Breast epithelium (tissue), 4 donors: ENCODE measurements around the gene MNT. TPM values are rescaled to one million over a fixed set of nuclear protein-coding genes. Genes with fewer than 3 reads are reported as not detected.
"Not testable (repeated sequence)": the region's sequence is repeated elsewhere in the genome, so short reads cannot be mapped to it uniquely, and the experiment has no call there.

ENCODE experiments used
- DNase-seq, 2 donors: peaks; one replicate each; pipeline ENCODE4 v3.0.0-alpha.2; 2019; ENCODE audit warnings: low spot score in 2 of 2
- H3K27ac ChIP-seq, 2 donors: fragments of 200-600 bp; sonication (generic) in 1 of 2; one replicate each; pipeline ENCODE4 v1.5.1; 2016 to 2019; ENCODE audit warnings: mild to moderate bottlenecking in 1 of 2
- H3K27me3 ChIP-seq, 2 donors: fragments of 200-600 bp; sonication (generic) in 1 of 2; one replicate each; pipeline versions ENCODE4 v1.5.1 to v1.6.0; 2017 to 2019; ENCODE audit warnings: control low read depth in 1 of 2, mild to moderate bottlenecking in 1 of 2
- H3K36me3 ChIP-seq: fragments of 200-600 bp; one replicate; pipeline ENCODE4 v1.5.1; 2019
- H3K4me1 ChIP-seq, 2 donors: fragments of 200-600 bp; sonication (generic); one replicate each; pipeline ENCODE4 v1.5.1; 2016 to 2019; ENCODE audit warnings: control low read depth in 1 of 2
- H3K4me3 ChIP-seq, 3 donors: fragments of 200-600 bp; sonication (generic); 1 replicate in 2 of 3; 2 replicates in 1 of 3; pipeline ENCODE4 v1.5.1; 2016 to 2019; ENCODE audit warnings: mild to moderate bottlenecking in 3 of 3, moderate library complexity in 2 of 3
- H3K9me3 ChIP-seq, 2 donors: fragments of 200-600 bp; sonication (generic) in 1 of 2; one replicate each; pipeline ENCODE4 v1.5.1; 2016 to 2019; ENCODE audit warnings: control low read depth in 1 of 2
- POLR2A ChIP-seq: fragments of 450-650 bp; IDR thresholded peaks from one replicate; pipeline ENCODE4 v1.6.1; 2016; ENCODE audit warnings: antibody characterized with exemption, mild to moderate bottlenecking, moderate library complexity
- POLR2AphosphoS5 ChIP-seq, 3 donors: sonication (generic); formaldehyde crosslinking; IDR thresholded peaks; one replicate each; pipeline ENCODE4 v1.6.1; 2017; ENCODE audit warnings: antibody characterized with exemption in 3 of 3
- intact Hi-C: fragments of 100-400 bp; cut with DNase I; formaldehyde crosslinking; loops from one replicate; pipeline ENCODE4 v1.15.1; 2023; ENCODE audit warnings: low total_unique reads
- total RNA-seq, 3 donors: library from RNA; depleted of rRNA; stranded (reverse); fragments of >200 nt; gene quantifications; one replicate each; pipeline ENCODE4 v1.1.0, GENCODE V29; 2016
- TF ChIP-seq, protein P1 (sequence below), 3 donors: fragments of 450-650 bp; IDR thresholded peaks; one replicate each; pipeline ENCODE4 v1.5.1; 2016 to 2017; ENCODE audit warnings: antibody characterized with exemption in 3 of 3, mild to moderate bottlenecking in 3 of 3, moderate library complexity in 3 of 3

The MNT gene
- total RNA-seq, 3 donors from 2014 or later = 7.7 to 10.2 (median 8.8) TPM

DNA sequence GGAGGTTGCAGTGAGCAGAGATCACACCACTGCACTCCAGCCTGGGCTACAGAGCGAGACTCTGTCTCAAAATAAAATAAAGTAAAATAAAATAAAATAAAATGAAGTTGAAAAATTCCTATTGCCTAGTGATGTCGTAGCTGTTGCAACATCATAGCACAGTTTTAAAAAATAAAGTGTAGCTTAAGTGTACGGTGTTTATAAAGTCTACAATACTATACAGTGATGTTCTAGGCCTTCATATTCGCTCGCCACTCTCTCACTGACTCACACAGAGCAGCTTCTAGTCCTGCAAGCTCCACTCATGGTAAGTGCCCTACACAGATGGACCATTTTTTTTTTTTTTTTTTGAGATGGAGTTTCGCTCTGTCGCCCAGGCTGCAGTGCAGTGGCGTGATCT, 43.5 kb upstream of the MNT start:
- no peaks in the 10 kb centered on the region for H3K27me3 ChIP-seq
- H3K4me1 ChIP-seq = no peaks in the 10 kb centered on the region
- H3K27ac ChIP-seq = no peak overlapping the region
- TF ChIP-seq, protein P1, sequence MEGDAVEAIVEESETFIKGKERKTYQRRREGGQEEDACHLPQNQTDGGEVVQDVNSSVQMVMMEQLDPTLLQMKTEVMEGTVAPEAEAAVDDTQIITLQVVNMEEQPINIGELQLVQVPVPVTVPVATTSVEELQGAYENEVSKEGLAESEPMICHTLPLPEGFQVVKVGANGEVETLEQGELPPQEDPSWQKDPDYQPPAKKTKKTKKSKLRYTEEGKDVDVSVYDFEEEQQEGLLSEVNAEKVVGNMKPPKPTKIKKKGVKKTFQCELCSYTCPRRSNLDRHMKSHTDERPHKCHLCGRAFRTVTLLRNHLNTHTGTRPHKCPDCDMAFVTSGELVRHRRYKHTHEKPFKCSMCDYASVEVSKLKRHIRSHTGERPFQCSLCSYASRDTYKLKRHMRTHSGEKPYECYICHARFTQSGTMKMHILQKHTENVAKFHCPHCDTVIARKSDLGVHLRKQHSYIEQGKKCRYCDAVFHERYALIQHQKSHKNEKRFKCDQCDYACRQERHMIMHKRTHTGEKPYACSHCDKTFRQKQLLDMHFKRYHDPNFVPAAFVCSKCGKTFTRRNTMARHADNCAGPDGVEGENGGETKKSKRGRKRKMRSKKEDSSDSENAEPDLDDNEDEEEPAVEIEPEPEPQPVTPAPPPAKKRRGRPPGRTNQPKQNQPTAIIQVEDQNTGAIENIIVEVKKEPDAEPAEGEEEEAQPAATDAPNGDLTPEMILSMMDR (IDR thresholded peaks at IDR 0.05) = no peak
- TF ChIP-seq POLR2A = no peak
- TF ChIP-seq POLR2AphosphoS5 (IDR thresholded peaks at IDR 0.05) = no peak
- peaks cover 0 to 4% of the 10 kb centered on the region in 2 donors for H3K9me3 ChIP-seq
- H3K36me3 ChIP-seq = no peaks in the 10 kb centered on the region
- no peak overlapping the region for H3K4me3 ChIP-seq
- intact Hi-C loops = no loop called here
- no peak for DNase-seq

DNA sequence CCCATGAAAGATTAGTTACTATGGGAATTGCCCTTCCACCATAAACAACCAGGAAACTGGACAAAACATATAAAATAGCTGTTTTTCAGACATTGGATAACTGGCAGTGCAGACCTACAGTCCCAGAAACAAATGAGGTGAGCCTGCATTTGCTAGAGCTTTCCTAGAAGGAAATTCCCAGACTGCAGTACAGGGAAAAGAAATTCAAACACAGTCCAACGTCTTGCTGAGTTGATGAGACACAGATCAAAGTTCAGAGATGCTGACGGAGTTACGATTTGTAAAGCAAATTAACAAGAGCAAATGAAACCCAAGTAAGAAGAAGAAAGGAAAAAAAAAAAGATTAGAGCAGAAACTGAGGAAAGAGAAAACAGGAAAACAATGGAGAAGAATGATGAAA, 41.3 kb upstream of the MNT start:
- Histone ChIP-seq H3K36me3 (no peaks in the 10 kb centered on the region), H3K4me1 (no peaks in the 10 kb centered on the region), H3K9me3 (peaks cover 0 to 4% of the 10 kb centered on the region in 2 donors), H3K27me3 (no peaks in the 10 kb centered on the region), H3K27ac (no peak overlapping the region), H3K4me3 (no peak overlapping the region)
- intact Hi-C loops = no loop called here
- DNase-seq = no peak
- no peak for TF ChIP-seq POLR2AphosphoS5 (IDR thresholded peaks at IDR 0.05)
- TF ChIP-seq POLR2A = no peak
- TF ChIP-seq, protein P1 (IDR thresholded peaks at IDR 0.05) = no peak

DNA sequence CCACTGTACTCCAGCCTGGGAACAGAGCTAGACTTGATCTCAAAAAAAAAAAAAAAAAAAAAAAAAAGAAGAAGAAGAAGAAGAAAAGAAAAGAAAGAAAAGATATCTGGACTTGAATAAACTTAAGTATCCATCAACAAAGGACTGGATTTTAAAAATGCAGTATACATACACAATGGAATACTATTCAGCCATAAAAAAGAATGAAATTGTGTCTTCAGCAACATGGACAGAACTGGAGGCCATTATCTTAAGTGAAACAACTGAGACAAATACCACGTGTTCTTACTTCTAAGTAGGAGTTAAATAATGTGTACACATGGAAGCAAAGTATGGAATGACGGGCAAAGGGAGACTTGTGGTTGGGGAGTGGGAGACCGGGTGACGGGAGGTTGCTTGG, 40.1 kb upstream of the MNT start:
- Histone ChIP-seq H3K4me1 (no peaks in the 10 kb centered on the region), H3K27me3 (no peaks in the 10 kb centered on the region), H3K27ac (no peak overlapping the region), H3K4me3 (no peak overlapping the region), H3K36me3 (no peaks in the 10 kb centered on the region), H3K9me3 (no peaks in the 10 kb centered on the region)
- no peak for DNase-seq
- intact Hi-C loops = no loop called here
- TF ChIP-seq, protein P1 (IDR thresholded peaks at IDR 0.05) = no peak
- TF ChIP-seq POLR2A = no peak
- no peak for TF ChIP-seq POLR2AphosphoS5 (IDR thresholded peaks at IDR 0.05)

DNA sequence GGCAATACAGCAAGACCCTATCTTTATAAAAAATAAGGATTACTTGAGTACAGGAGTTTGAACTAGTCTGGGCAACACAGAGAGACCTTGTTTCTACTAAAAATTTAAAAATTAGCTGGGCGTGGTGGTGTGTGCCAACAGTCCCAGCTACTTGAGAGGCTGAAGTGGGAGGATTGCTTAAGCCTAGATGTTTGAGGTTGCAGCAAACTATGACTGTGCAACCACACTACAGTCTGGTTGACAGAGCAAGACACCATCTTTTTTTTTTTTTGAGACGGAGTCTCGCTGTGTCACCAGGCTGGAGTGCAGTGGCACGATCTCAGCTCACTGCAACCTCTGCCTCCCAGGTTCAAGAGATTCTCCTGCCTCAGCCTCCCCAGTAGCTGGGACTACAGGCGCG, 39.1 kb upstream of the MNT start:
- H3K36me3 ChIP-seq, H3K9me3 ChIP-seq, H3K27ac ChIP-seq, DNase-seq, H3K4me3 ChIP-seq, intact Hi-C loops, H3K27me3 ChIP-seq, H3K4me1 ChIP-seq: not testable (repeated sequence)

DNA sequence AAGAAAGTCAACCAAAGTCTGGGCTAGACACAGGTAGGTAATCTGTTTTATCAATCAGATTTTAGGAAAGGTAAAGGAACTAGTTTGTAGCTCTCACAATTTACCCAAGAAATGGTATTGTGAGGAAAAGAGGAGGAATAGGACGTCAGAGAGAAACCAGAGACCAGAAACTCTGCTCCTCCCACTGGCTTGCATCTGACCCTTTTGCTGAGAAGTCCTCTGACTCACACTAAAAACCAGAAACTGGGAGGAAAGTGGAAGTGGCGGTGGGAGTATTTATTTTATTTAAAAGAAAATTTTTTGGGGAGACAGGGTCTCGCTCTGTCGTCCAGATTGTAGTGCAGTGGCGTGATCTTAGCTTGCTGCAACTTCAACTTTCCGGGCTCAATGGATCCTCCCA, 38.0 kb upstream of the MNT start:
- no peak for DNase-seq
- H3K9me3 ChIP-seq = no peaks in the 10 kb centered on the region
- no peaks in the 10 kb centered on the region for H3K27me3 ChIP-seq
- no peak overlapping the region for H3K4me3 ChIP-seq
- peak overlapping the region in 1 of 2 donors; percentile 36 for H3K27ac ChIP-seq
- TF ChIP-seq, protein P1 (IDR thresholded peaks at IDR 0.05) = no peak
- TF ChIP-seq POLR2AphosphoS5 (IDR thresholded peaks at IDR 0.05) (no peak), POLR2A (no peak)
- H3K36me3 ChIP-seq = no peaks in the 10 kb centered on the region
- H3K4me1 ChIP-seq = no peaks in the 10 kb centered on the region
- intact Hi-C loops = no loop called here

DNA sequence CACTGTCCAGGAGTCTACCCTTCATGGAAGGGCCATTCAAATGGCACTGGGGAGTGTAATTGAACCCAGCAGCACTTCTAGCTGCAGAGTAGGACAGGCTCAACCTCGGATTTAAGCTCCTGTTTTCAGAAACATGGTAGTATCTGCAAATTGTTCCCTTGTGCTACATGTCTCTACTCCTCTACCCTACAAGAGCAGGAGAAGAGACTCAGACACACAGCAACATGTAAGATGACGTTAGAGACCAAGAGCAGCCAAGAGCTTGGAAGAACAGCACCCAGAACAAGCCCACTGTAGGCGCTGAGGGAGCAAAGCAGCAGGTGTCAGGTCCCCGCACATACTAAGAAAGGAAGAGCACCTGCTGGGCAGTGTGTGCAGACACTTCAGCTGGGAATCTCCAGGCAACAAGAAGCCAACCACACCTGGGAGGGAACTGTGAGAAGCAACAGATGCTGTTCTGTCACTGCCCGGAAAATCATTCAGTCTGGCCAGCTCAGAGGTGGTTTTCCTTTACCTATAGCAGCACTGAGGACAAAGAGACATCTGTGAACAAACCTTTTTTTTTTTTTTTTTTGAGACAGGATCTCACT, 35.6 kb upstream of the MNT start:
- intact Hi-C loops = no loop called here
- TF ChIP-seq, protein P1 (IDR thresholded peaks at IDR 0.05) = no peak
- TF ChIP-seq POLR2AphosphoS5 (IDR thresholded peaks at IDR 0.05) = no peak
- no peak for TF ChIP-seq POLR2A
- no peaks in the 10 kb centered on the region for H3K36me3 ChIP-seq

More for the DNA sequence above, 35.6 kb upstream of the MNT start:
- Histone ChIP-seq H3K27ac (no peak overlapping the region), H3K4me3 (no peak overlapping the region), H3K27me3 (no peaks in the 10 kb centered on the region), H3K4me1 (no peaks in the 10 kb centered on the region), H3K9me3 (no peaks in the 10 kb centered on the region)
- DNase-seq = no peak
